HL-60 (cell line): ENCODE measurements around the gene KLHDC4.

Source experiments
- DNase-seq, 2 experiments: peaks; one replicate each; pipeline ENCODE4 v3.0.0-alpha.2; 2010 to 2020; ENCODE audit warnings: low read depth in 1 of 2, low spot score in 1 of 2
- H3K27ac ChIP-seq: fragments of 250-450 bp; sonication (Bioruptor Pico); replicated peaks from 2 replicates; pipeline ENCODE4 v1.5.1; 2020; ENCODE audit warnings: mild to moderate bottlenecking, moderate library complexity
- H3K27me3 ChIP-seq: fragments of 250-450 bp; sonication (Bioruptor Pico); 2 replicates; pipeline ENCODE4 v1.5.1; 2021; ENCODE audit warnings: mild to moderate bottlenecking, moderate library complexity; ENCODE audit not compliant: insufficient read depth, poor library complexity, severe bottlenecking
- H3K4me3 ChIP-seq: replicated peaks from 2 replicates; pipeline ENCODE4 v1.5.1; 2011; ENCODE audit warnings: mild to moderate bottlenecking, control low read depth, low read length; ENCODE audit not compliant: insufficient read depth
- GABPA ChIP-seq: IDR thresholded peaks from 2 replicates; pipeline ENCODE4 v1.6.1; 2012; ENCODE audit warnings: low read depth
- POLR2AphosphoS5 ChIP-seq: IDR thresholded peaks from 2 replicates; pipeline ENCODE4 v1.6.1; 2012; ENCODE audit warnings: low read depth
- SPI1 ChIP-seq: IDR thresholded peaks from 2 replicates; pipeline ENCODE4 v1.6.1; 2012; ENCODE audit warnings: low read depth, mild to moderate bottlenecking, borderline replicate concordance
- TF ChIP-seq, protein P1 (sequence below): IDR thresholded peaks from 2 replicates; pipeline ENCODE4 v1.6.1; 2012; ENCODE audit warnings: low read depth; ENCODE audit not compliant: insufficient replicate concordance
- TF ChIP-seq, protein P2 (sequence below): IDR thresholded peaks from one replicate; pipeline ENCODE4 v1.5.1; 2011; ENCODE audit warnings: low read length, control low read depth, inconsistent platforms; ENCODE audit not compliant: insufficient read depth

KLHDC4 gene

DNA sequence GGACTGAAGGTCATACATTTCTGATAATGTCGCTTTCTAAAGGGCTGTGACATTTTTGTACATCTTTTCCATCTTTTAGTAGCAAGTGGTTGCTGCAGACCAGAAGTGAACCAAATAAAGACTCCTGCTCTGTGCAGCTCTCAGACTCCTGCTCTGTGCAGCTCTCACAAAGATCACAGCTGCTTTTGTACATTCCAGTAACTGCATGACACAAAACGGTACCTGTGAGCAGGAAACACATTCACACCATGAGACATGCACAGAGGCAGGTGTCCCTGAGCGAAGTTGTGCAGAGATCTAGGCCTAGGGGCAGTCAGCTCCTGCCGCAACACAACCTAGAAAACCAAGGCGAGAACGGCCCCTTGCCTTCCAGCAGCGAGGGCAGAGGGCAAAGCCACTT, 67.5 kb downstream of the KLHDC4 start:
- DNase-seq: no peak
- Histone ChIP-seq H3K4me3 (no peak overlapping the region), H3K27ac (no peak overlapping the region), H3K27me3 (no peaks in the 10 kb centered on the region)
- TF ChIP-seq GABPA (no peak), SPI1 (no peak), POLR2AphosphoS5 (no peak)
- TF ChIP-seq, protein P1, sequence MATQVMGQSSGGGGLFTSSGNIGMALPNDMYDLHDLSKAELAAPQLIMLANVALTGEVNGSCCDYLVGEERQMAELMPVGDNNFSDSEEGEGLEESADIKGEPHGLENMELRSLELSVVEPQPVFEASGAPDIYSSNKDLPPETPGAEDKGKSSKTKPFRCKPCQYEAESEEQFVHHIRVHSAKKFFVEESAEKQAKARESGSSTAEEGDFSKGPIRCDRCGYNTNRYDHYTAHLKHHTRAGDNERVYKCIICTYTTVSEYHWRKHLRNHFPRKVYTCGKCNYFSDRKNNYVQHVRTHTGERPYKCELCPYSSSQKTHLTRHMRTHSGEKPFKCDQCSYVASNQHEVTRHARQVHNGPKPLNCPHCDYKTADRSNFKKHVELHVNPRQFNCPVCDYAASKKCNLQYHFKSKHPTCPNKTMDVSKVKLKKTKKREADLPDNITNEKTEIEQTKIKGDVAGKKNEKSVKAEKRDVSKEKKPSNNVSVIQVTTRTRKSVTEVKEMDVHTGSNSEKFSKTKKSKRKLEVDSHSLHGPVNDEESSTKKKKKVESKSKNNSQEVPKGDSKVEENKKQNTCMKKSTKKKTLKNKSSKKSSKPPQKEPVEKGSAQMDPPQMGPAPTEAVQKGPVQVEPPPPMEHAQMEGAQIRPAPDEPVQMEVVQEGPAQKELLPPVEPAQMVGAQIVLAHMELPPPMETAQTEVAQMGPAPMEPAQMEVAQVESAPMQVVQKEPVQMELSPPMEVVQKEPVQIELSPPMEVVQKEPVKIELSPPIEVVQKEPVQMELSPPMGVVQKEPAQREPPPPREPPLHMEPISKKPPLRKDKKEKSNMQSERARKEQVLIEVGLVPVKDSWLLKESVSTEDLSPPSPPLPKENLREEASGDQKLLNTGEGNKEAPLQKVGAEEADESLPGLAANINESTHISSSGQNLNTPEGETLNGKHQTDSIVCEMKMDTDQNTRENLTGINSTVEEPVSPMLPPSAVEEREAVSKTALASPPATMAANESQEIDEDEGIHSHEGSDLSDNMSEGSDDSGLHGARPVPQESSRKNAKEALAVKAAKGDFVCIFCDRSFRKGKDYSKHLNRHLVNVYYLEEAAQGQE: no peak
- TF ChIP-seq, protein P2, sequence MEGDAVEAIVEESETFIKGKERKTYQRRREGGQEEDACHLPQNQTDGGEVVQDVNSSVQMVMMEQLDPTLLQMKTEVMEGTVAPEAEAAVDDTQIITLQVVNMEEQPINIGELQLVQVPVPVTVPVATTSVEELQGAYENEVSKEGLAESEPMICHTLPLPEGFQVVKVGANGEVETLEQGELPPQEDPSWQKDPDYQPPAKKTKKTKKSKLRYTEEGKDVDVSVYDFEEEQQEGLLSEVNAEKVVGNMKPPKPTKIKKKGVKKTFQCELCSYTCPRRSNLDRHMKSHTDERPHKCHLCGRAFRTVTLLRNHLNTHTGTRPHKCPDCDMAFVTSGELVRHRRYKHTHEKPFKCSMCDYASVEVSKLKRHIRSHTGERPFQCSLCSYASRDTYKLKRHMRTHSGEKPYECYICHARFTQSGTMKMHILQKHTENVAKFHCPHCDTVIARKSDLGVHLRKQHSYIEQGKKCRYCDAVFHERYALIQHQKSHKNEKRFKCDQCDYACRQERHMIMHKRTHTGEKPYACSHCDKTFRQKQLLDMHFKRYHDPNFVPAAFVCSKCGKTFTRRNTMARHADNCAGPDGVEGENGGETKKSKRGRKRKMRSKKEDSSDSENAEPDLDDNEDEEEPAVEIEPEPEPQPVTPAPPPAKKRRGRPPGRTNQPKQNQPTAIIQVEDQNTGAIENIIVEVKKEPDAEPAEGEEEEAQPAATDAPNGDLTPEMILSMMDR: no peak

DNA sequence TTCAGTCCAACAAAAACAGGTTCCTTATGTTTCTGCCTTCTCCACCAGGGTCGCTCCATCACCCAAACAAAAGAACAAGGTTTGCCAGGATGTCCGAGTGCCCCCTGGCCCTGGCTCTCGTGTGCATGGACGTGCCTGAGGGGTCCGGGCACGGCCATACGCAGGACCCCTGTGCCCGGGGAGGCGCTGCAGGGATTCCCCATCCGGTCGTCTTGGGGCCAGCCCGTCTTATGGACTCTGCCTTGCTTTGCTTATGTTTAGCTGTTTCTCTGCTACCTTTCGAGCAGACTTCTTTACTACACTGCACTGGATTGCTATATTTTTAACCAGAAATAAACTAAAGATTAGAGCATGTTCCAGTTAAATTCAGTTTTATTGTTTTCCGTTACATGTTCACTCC, 68.0 kb downstream of the KLHDC4 start:
- no peak for DNase-seq
- TF ChIP-seq, protein P2: no peak
- TF ChIP-seq GABPA: no peak
- no peak for TF ChIP-seq SPI1
- TF ChIP-seq POLR2AphosphoS5: no peak
- TF ChIP-seq, protein P1: no peak
- no peak overlapping the region for H3K27ac ChIP-seq

DNA sequence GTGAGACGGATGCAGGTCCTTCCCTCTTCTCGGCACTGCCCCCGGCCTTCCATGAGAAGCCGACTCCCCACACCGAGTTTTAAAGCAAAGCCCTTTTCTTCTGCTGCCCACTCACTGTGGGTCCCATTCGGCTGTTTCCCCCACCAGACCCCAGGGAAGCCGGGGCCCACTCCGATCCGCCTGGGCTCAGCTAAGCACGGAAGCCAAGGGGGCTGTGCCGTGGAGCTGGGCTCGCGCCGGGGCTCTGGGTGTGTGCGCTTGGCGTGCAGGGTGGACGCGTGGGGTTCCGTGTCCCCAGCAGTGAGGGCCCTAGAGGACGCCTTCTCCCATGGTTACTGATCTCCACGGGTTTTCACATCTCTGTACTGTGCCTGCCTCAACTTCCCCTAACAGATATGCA, 68.5 kb downstream of the KLHDC4 start:
- Histone ChIP-seq H3K27ac (no peak overlapping the region), H3K27me3 (no peaks in the 10 kb centered on the region), H3K4me3 (no peak overlapping the region)
- DNase-seq: no peak
- TF ChIP-seq, protein P1: no peak
- TF ChIP-seq, protein P2: no peak
- TF ChIP-seq POLR2AphosphoS5: no peak
- TF ChIP-seq SPI1: no peak
- no peak for TF ChIP-seq GABPA

More for the DNA sequence above, 68.0 kb downstream of the KLHDC4 start:
- no peaks in the 10 kb centered on the region for H3K27me3 ChIP-seq
- no peak overlapping the region for H3K4me3 ChIP-seq
